Right lung (tissue), 10 donors: Measurements from ENCODE around the gene BMP2. TPM values are rescaled to one million over a fixed set of nuclear protein-coding genes. Genes with fewer than 3 reads are reported as not detected.

Source experiments
- DNase-seq, 2 donors: peaks; one replicate each; pipeline ENCODE4 v3.0.0-alpha.2; 2013
- long read RNA-seq, 8 donors: transcript quantifications; one replicate each; lab custom pipeline, GENCODE V29; 2026
- polyA plus RNA-seq, 5 donors: library from polyadenylated mRNA; unstranded; fragments of 120-200 nt; gene quantifications; one replicate each; pipeline versions ENCODE4 v1.2.1 to v1.2.3, GENCODE V29; 2013; ENCODE audit warnings: inconsistent platforms in 1 of 5, low replicate concordance in 1 of 5; ENCODE audit not compliant: insufficient read length in 5 of 5, insufficient read depth in 1 of 5

Gene BMP2
- 10 to 100 TPM; 13.7 to 20.0 (median 17.0) TPM for polyA plus RNA-seq
- long read RNA-seq, donor 1, transcript BMP2-201 (3 exons, 3,601 nt): major isoform, 9 of 14 reads
- long read RNA-seq, donor 1, partial matches to known transcripts: 5 of 14 reads
- long read RNA-seq, donor 1, other reads (novel, unspliced or antisense): 0 of 14 reads
- long read RNA-seq, donor 2, partial matches to known transcripts: 0 of 3 reads
- long read RNA-seq, donor 2, other reads (novel, unspliced or antisense): 0 of 3 reads
- long read RNA-seq, donor 3, transcript BMP2-201 (3 exons, 3,601 nt): major isoform, 12 of 40 reads
- long read RNA-seq, donor 3, partial matches to known transcripts: 28 of 40 reads
- long read RNA-seq, donor 3, other reads (novel, unspliced or antisense): 0 of 40 reads
- long read RNA-seq, donor 4, partial matches to known transcripts: 0 of 3 reads
- long read RNA-seq, donor 4, other reads (novel, unspliced or antisense): 0 of 3 reads
- long read RNA-seq, donor 5, transcript BMP2-201 (3 exons, 3,601 nt): major isoform, 8 of 27 reads
- long read RNA-seq, donor 5, partial matches to known transcripts: 19 of 27 reads
- long read RNA-seq, donor 5, other reads (novel, unspliced or antisense): 0 of 27 reads
- long read RNA-seq, donor 6, transcript BMP2-201 (3 exons, 3,601 nt): major isoform, 14 of 19 reads
- long read RNA-seq, donor 6, partial matches to known transcripts: 5 of 19 reads
- long read RNA-seq, donor 6, other reads (novel, unspliced or antisense): 0 of 19 reads
- long read RNA-seq, donor 7, transcript BMP2-201 (3 exons, 3,601 nt): major isoform, 10 of 10 reads
- long read RNA-seq, donor 7, partial matches to known transcripts: 0 of 10 reads
- long read RNA-seq, donor 7, other reads (novel, unspliced or antisense): 0 of 10 reads
- long read RNA-seq, donor 8, partial matches to known transcripts: 0 of 2 reads
- long read RNA-seq, donor 8, other reads (novel, unspliced or antisense): 0 of 2 reads

DNA sequence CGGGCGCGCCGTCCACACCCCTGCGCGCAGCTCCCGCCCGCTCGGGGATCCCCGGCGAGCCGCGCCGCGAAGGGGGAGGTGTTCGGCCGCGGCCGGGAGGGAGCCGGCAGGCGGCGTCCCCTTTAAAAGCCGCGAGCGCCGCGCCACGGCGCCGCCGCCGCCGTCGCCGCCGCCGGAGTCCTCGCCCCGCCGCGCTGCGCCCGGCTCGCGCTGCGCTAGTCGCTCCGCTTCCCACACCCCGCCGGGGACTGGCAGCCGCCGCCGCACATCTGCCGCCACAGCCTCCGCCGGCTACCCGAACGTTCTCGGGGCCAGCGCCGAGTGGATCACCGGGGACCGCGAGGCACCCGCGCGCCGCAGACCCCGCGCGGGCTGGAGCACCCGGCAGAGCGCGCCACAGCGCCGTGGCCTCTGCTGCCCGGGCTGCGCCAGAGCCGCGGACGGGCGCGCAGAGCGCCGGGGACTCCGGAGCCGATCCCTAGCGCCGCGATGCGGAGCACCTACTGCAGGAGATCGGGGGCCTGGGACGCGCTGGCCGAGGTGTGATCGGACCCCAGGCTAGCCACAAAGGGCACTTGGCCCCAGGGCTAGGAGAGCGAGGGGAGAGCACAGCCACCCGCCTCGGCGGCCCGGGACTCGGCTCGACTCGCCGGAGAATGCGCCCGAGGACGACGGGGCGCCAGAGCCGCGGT lies at the start of gene BMP2:
Gene BMP2, plus strand, starts transcription at position 151 of the 692 bp plus-strand sequence. CDS start 2,441 bp downstream, outside the sequence.
- peak; percentile 66 to 70 for DNase-seq

DNA sequence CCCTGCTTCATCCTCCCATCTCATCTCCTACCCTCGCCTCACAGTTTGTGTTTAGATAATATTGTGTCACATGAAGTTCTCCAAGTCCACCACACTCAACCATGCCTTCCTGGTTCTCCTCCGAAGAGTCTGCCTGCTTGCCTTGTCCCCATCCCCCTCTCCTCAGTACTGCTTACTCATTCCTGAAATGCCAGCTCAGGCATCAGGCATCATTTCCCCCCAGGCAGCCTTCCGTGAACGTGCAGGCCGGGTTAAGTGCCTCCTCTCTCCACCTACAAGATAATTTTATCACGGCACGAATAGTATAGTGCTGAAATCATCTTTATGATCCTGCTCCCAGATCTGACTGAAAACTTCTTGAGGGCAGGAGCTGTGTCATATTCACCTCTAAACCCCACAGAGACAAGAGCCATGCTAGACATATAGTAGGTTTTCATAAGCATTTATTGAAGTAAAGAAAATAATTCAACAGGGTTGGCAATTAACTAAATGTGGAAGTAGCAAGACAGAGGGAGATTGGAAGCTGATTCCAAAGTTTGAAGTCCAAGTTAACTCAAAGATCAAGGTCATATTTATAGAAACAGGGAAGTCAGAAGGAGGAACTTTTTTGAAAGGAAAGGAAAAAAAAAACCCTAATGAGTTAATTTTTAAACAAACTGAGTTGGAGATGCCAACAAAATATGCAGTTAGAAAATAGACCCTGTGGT lies 48.7 kb upstream of the BMP2 start:
- DNase-seq: no peak

- no peak for DNase-seq
These were observed 48.1 kb upstream of the BMP2 start for GRCh38 chr20:6719369-6719721.

DNA sequence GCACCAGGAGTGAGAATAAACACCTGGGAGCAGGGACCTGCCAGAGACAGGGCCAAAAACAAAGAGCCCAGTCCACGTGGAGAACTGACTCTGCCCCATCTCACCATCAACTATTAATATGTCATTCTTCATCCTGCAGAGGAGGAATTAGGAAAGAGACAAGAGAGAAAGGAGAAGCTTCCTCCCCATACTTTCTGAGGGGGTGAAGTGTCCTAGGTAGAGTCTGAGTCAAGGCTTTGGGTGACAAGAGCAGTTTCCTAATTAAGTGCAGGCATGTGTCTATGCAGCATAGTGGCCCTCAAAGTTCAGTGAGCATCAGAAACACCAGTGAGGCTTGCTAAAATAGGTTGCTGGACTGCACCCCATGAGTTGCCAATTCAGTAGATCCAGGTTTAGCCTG lies 40.7 kb upstream of the BMP2 start:
- DNase-seq: no peak

DNA sequence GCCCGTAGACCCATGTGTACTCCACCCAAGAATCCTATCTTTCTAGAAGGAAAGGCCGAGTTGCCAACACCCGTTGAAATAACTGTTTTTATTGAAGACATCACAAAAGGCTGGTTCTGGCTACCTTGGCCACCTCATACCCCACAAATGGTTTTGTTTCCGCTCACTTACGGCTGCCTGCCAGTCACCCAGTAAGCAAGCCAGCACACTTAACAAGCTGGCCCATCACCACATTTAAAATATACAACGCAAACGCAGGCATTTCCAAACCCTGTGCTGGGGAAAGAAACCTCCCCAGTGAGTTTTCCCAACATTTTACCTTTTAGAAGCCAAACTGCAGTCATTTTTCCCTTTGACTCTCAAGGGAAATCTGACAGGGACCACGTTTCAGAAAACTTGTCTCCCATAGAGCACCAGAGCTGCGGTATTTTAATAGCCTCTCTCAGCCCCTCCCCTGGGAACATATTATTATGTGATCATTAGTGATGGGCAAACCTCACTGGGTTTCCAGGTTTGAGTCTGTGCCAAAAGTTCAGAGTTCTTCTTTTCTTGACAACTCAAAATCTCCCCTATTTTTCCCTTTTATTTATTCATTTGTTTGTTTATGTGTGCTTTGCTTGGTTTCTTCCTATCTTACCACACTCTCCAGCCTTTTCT lies 36.7 kb upstream of the BMP2 start:
- no peak for DNase-seq

GRCh38 chr20:6732001-6732447 lies 35.5 kb upstream of the BMP2 start:
- DNase-seq: no peak

GRCh38 chr20:6732851-6733250 lies 34.6 kb upstream of the BMP2 start:
- no peak for DNase-seq

- no peak for DNase-seq
These were observed 33.5 kb upstream of the BMP2 start for GRCh38 chr20:6733965-6734364.

DNA sequence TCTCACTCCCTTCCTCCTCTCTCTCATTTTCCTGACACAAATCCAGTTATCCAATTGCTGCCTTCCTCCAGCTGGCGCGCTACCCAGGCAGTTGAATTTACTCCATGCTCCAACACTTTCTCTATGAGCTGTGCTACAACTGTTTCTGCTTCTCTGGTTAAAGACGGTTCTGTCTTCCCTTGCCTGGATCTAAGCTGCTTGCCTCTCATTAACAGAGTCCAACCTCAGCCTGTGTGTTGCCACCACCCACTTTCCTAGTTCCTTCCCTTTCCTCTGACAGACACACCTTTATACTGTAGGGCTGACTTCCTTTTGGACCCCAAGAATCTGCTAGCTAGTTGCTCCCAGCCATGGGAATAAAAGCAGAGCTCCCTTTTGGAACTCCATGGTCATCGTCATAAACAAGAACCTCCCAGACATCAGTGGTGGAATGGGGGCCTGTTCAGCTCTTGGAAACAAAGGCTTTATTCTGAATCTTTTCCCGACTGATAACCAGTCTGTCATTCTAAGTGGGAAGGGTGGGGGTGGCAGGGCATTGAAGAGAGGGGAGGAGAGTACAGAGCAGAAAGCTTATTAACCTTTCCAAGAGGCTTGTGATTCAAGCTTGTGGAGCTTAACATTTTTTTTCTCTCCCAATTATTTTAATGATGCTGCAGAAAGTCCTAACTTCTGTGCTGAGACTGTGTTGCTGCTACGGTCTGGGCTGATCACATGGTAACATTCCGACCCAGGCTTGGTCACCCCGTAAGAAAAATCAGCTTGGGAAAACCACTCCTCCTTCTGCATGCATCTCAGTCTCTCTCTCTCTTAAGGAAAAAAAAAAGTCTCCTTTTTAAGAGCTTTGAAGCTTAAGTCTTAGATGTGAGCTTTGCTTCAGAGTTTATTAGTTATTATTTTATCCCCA lies 31.3 kb upstream of the BMP2 start:
- DNase-seq: no peak

GRCh38 chr20:6739406-6739805 lies 28.1 kb upstream of the BMP2 start:
- DNase-seq: no peak

- no peak for DNase-seq
These were observed 27.4 kb upstream of the BMP2 start for GRCh38 chr20:6740096-6740495.

DNA sequence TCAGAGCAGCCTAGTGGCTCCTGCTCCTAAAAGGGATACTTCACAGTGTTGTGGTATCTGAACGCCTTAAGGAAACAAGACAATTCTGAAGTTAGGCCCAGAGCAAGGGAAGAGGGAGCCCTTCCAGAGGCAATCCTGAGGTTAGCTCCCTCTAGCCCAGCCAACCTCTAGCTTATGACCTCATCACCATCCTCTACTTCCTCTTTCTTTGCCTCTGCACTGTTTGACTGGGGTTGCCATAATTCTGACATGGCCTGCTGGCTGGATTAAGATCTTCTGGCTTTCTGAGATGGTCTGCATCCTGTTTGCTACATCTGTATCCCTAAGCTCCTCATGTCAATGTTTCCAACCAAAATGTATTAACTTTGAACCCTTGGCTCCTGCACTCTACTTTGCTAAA lies 23.3 kb upstream of the BMP2 start:
- no peak for DNase-seq

DNA sequence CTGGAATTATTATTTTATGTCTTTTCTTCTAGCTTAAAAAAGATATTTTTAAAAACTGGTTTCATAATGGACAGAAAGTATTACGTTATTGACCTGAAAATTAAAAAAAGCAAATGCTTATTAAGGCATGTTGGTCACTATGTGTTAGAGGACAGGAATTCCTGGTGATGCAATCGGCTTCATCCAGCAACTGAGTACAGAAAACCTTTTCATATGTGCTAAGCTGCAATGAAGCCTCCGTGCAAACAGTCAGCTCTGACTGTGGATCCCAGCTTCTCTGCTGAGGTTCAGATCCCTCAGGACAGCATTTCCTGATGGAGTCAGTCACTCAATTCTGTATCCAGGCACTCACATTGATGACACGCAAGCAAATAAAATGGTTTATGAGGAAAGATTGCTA lies 22.7 kb upstream of the BMP2 start:
- no peak for DNase-seq

GRCh38 chr20:6746901-6747609 lies 20.4 kb upstream of the BMP2 start:
- no peak for DNase-seq

DNA sequence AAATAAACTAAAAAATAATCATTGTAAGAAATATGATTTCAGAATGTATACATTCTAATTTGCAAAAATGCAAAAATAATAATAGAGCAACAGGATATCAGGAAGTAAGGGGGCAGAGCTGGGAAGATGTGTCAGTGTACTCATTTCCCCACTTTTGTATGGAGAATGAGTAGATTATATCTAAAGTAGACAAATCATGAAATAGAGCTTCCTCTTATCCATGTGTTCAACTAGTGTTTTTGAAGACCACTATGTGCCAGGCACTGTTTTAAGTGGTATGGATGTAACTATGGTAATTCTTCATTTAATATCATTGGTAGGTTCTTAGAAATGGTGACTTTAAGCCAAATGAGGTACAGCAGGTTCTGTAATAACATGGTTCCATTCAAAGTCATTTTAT lies 17.0 kb upstream of the BMP2 start:
- DNase-seq: no peak

DNA sequence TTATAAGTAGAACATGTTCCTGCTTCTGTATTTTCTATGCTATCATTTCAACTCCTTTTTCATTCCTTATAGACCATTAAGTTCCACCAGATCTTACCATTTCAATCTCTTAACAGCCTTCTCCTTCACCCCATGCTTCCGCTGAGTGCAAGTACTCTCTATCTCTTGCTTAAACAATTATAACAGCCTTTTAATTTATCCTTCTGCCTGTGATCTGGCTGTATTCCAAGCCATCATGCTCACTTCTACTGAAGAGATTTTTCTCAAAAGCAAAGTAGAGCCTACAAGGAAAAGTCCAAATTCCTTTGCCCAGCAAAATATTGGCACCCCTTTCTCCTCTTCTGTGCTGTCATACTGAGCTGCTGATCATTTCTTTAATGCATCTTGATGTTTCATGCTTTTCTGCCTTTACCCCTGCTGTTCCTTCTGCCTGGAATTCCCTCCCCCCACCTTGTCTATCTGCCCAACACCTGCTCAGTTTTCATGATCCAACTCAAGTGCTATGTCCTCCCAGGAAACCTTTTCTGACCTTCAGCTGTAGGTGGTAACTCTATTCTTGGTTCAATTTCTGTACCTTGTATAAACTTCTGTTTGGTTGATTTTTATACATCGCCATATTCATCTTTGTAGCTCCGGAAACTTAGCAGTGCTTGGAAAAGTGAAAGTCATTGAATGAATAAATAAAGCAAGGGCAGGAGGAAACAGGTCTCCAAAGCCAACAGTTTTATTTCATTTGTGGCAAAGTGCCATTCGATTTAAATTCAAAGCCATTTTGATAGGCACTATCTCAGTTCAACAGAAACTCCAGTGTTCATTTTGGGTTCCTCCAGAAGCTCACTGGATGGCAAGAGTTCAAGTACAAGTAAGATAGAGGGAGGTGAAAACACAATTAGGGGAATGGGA lies 10.5 kb upstream of the BMP2 start:
- DNase-seq: no peak

DNA sequence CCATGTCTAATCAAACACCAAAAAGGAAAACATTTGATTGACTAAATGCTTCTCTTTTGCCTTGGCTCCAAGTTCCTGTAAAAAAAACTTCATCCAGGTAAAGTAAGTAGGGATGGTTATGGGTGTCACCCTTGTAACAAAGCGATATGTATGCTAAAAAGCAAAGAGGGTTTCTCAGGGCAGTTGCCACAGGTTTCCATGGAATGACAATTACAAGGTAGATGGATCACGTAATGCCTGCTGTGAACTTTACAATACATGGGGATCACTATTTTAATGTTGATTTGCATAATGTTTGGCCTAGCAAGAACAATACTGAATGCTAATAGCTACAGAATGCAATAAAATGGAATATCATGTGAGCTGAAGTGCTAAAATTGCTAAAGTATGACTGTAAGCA lies 2.9 kb upstream of the BMP2 start:
- DNase-seq: no peak
